ENCODE measurements around the gene TRHDE.

DNA sequence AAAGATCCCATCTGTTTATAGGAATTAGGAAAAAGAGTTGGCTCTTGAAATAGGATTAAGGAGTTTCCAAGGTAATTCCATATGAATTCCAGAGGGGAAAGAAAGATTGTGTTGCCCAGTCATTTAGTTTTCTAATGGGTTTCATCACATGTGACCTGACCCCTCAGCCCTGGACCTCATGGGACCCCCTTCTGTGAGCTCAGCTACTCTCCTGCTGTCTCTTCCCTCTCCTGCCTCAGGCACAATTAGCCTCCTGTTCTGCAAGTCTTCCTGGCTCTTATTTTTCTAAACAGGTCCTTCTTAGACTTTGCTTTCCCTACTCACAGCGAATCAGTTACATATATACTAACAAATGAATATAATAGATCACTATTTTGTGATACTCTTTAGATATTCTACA lies 237.7 kb downstream of the TRHDE start:
- TF ChIP-seq POLR2A (IDR thresholded peaks at IDR 0.05; ENCODE audit: low read depth, low read length) (no peak), SPI1 (IDR thresholded peaks at IDR 0.05; ENCODE audit: low read depth, low read length) (no peak), POLR2AphosphoS5 (IDR thresholded peaks at IDR 0.05; ENCODE audit: low read depth, low read length) (no peak), TAF1 (IDR thresholded peaks at IDR 0.05; ENCODE audit: low read depth, low read length) (no peak), POU2F2 (IDR thresholded peaks at IDR 0.05; ENCODE audit: low read depth, low read length) (no peak)
